Right ventricle myocardium inferior (tissue), 1 donor: ENCODE results near the gene POR. TPM values are rescaled to one million over a fixed set of nuclear protein-coding genes. Genes with fewer than 3 reads are reported as not detected.

ENCODE experiments used
- ATAC-seq: fragments of 200-7000 bp; cut with Tn5 transposase; one replicate; pipeline ENCODE4 v1.9.1; 2020; ENCODE audit warnings: mild to moderate bottlenecking, moderate library complexity
- DNase-seq: peaks from one replicate; pipeline ENCODE4 v3.0.0; 2021; ENCODE audit errors: missing footprints
- intact Hi-C: fragments of 100-400 bp; cut with DNase I; formaldehyde crosslinking; loops from one replicate; pipeline ENCODE4 v1.11.0; 2022
- total RNA-seq: library from RNA; stranded (reverse); fragmentation: NEBNext Ultra II Directional; extraction: Animal tissue kit (Norgen Biotek cat#: 25700); gene quantifications from one replicate; pipeline ENCODE4 v1.2.1, GENCODE V29; 2021
- donor health status: DM: no; HTN: yes; CAD: no; lungs with severe emphysema.

POR gene
- total RNA-seq, 1 donor from 2014 or later: 66.3 TPM

DNA sequence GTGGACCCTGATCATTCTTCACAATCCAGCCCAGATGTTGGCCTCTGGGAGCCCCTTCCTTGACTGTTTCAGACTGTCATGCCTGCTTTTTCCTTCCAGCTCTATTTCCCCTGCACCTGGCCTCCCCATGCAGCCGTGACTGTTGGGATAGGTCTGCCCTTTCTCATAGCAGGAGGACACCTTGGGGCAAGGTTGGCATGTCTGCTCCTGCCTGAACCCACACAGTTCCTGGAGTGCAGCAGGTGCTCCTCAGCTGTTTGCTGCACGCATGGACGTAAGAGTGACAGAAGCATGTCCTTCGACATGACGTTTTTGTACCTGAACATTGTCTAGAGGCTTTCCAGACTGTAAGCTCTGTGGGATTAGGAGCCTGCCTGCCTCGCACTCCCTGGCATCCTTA, 24.0 kb downstream of the POR start:
- ATAC-seq: no peak
- DNase-seq: no peak
- intact Hi-C loops: no loop called here

DNA sequence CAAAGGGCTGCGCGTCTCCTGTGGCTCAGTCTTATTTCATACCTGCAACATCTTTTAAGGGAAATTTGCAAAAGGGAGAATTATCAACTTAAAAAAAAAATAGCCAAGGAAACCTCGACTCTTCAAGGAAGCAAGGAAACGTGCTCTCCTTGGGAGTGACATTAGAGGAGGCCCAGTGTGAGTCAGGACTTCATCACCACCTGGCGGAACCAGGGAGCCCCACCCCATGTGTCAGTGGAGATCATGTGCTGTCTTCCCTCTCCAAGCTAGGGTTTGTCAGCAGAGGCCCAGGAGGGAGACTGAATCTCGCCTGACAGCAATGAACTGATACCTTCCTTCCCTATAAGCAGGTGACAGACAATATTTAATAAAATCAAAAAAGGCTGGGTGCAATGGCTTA, 28.9 kb downstream of the POR start:
- no peak for ATAC-seq
- no peak for DNase-seq
- intact Hi-C loops: no loop called here

DNA sequence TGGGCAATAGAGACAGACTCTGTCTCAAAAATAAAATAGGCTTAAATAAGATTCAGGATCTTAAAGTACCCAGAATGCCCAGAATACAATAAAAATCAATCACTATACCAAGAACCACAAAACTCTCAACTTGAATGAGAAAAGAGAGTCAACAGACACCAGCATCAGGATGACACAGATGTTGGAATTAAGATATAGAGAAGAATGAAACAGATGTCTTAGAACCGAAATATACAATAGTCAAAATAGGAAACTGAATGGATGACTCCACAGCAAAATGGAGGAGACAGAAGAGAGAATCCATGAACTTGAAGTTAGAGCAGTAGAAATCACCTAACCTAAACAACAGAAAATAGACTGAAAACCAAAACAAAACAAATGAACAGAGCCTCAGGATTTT, 29.6 kb downstream of the POR start:
- DNase-seq (no peak), ATAC-seq (no peak)
- intact Hi-C loops: no loop called here

DNA sequence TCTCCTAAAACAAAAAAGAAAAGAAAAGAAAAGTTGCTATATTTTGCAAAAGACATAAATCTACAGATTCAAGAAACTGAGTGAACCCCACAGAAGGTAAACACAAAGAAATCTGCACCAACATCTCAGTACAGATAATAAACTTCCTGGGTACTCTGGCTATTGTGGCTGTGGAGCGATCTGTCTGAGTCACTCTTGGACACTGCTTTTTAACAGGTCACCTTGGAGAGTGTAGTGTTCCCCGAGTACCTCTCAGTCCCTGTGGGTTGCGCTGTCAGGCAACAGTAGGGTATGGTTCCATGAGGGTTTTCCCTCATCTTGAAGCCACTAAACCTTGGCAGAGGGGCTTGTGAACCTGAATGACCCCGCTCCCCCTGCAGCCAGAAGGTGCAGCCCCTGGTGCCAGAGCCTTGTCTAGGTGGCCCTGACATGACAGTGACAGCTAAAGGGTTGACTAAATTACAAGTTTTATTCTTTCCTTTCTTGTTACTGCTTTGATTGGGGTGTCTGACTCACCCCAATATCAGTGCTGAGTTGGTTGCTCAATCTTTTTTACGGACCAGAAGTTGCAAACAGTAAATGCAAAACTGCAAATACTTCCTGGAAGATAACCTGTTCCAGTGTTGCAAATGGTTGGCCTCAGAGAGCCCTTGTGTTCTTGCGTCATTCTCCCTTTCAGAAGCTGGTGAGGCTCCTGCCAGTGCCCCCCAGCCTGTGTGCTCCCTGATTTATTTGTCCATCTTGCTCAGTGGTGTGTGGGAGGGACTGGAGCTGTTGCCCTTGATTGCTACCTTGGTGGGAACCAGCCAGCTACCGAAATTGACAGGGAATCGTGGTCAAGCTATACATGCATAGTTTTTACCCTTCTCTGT, 30.6 kb downstream of the POR start:
- DNase-seq (no peak), ATAC-seq (peak; percentile 80)
- intact Hi-C loops: no loop called here

DNA sequence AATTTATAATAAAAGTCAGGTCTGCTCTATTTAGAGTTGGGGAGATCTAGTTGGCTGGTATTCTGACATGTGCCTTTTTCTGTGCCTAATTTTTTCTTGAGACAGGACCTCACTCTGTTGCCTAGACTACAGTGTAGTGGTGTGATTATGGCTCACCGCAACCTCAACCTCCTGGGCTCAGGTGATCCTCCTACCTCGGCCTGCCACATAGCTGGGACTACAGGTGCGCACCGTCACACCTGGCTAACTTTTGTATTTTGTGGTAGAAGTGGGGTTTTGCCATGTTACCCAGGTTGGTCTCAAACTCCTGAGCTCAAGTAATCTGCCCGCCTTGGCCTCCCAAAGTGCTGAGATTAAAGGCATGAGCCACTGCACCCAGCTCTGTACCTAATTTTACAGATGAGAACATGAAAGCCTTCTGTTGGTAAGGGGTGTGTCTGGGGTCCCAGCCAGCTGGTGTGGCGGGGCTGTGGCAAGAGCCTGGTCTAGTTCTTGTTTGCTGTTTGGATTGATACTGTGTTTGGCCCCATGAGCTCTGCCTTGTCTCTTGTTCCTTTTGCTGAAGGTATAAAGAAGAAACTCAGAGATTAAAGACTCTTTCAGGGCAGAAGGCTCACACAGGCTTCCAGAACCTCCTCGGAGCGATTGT, 31.4 kb downstream of the POR start:
- ATAC-seq: no peak
- intact Hi-C loops: no loop called here
- DNase-seq: no peak

DNA sequence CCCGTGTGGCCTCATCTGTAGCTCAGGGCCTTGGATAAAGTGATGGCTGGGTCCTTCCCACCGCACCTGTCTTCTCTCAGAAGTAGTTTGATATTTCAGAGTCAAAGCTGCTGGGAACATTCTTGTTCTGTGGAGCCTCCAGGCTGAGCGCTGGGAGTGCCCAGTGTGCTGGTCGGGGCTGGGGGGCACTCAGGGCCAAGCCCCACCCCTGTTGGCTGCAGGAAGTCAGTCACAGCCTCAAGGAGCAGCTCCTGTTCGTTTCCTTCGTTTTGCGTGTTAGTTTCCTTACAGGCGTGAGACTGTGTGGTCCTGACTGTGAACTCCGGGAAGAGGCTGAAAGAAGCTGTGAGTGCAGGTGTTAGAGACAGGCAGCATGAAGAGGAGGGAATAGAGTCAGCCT, 33.2 kb downstream of the POR start:
- intact Hi-C loops: no loop called here
- no peak for DNase-seq
- no peak for ATAC-seq

DNA sequence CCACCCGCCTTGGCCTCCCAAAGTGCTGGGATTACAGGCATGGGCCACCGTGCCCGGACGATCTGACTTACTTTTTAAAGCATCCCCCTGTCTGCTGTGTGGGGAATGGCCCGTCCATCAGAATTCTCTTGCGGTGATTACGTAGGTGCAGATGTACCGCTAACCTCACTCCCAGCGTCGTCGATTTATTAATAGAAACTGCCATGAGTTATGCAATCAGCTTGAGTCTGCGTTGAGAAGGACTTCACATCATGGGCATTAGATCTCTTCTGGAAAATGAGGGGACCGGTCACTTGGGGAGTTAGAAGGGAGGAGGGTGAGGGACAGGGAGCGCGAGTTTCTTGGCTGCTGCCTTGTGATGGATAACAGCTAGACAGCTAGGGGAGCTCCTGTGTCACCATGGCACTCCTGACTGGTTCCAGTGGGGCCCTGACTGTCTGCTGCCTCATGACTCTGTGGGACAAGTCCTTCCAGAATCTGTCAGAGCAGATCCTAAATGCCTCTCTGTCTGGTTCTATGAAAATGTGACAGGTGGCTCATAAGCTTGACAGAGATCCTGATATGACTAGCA, 35.2 kb downstream of the POR start:
- intact Hi-C loops: loop anchor here (1.0 kb wide), 1 partner anchor 39 kb away; no protein-coding TSS in a partner anchor
- DNase-seq (no peak), ATAC-seq (peak; percentile 58)

DNA sequence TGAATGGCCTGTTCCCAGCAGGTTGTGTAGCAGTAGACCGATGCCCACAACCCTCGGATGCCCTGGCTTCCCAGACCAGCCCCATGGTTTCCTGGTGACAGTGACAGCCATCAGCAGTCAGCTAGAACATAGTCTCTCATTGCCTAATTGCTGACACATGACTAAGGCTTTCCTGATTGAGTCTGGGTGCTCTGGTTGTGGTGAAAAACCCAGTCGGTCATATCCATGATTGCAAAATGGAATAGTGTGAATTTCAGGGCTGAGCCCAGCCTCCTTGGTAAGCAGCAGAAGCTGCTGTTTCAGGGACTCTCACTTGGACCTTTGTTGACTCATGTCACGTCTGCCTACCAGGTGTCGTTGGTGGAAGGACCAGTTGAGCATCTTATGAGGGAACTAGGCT, 36.6 kb downstream of the POR start:
- intact Hi-C loops: no loop called here
- DNase-seq: no peak
- ATAC-seq: peak; percentile 66

DNA sequence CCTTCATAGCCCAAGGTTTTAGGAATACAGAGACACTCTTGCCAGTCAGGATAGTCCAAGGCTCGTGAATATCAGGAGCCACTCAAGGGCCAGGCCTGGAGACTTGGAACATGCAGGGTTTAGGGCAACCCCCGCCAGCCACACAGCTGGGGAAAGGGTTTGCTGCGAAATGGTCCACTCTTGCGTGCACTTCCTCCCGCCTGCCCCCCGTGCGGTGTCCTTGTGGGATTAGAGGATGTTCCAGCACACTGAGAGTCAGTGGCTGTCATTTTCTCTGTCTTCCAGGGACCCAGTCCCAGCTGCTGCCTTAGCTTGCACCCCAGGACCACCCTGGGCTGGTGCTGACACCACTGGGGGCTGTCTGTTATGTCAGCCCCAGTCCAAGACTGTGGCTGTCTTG, 38.5 kb downstream of the POR start:
- no peak for DNase-seq
- intact Hi-C loops: no loop called here

DNA sequence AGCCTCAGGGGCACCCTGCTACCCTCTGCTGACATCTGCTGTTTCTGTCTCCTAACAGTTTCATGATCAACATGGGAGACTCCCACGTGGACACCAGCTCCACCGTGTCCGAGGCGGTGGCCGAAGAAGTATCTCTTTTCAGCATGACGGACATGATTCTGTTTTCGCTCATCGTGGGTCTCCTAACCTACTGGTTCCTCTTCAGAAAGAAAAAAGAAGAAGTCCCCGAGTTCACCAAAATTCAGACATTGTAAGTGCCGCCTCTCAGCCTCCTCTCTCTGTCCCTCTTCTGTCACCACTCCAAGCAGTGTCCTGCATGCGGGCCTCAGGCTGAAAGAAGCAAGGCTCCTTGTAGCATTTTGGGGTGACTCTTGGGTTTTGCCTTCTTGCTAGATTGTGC, 39.0 kb downstream of the POR start:
- DNase-seq (no peak), ATAC-seq (no peak)
- intact Hi-C loops: no loop called here

More for the DNA sequence above, 38.5 kb downstream of the POR start:
- ATAC-seq: no peak

DNA sequence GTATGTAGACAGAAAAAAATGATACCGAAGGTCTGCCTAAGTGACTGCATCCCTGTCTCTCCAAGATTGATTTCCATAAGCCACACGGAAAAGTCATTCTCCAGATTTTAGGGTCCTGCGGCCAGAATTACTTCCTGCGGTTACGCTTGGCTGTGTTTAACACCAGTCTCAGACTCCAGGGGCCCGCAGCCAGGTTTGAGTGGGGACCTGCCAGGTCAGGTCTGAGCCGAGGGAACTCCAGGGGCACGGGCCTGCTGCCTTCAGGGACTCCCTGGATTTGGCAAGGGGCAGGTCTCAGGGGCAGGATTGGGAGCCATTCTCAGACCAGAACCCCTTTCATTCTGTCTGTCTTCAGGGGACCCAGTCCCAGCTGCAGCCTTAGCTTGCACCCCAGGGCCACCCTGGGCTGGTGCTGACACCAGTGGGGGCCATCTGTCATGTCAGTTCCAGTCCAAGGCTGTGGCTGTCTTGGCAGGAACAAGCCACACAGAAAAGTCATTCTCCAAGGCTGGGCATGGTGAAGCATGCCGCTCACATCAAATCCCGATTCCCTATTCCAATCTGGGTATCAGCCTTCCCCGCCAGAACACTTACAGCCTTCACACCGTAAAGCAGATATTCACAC, 40.5 kb downstream of the POR start:
- intact Hi-C loops: no loop called here

DNA sequence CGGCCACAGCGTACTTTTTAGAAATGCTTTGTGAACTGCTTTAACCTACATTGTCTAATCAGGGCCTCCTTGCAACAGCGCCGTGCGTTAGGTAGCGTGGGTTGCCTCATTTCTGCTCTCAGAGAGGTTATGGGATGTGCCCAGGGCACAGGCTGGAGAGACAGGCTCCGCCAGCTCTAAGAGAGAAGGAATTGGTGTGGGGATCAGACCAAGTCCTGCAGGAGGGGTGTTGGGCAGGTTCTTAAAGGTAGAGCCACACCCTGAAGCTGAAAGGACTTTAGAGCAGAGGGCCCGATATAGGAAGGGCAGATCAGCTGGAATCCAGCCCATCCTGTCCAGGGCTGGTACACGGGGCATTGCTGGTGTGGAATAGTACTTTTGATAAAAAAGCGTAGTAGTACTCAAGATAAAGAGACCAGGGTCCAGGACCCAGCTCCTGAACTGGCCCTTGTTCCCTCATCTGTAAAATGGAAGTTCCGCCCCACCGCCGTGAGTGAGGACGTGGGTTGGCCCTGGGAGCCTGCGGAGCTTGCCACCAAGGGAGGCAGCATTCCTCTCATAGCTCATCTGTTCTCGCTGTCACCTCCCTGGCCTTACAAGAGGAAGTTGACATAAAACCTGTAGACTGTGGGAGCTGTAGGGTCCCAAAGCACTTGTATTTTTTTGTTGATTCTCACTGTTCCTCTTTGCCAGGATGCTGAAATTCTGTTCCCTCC, 42.2 kb downstream of the POR start:
- intact Hi-C loops: no loop called here
- ATAC-seq (peak; percentile 20), DNase-seq (no peak)

More for the DNA sequence above, 40.5 kb downstream of the POR start:
- DNase-seq: no peak
- ATAC-seq: no peak

DNA sequence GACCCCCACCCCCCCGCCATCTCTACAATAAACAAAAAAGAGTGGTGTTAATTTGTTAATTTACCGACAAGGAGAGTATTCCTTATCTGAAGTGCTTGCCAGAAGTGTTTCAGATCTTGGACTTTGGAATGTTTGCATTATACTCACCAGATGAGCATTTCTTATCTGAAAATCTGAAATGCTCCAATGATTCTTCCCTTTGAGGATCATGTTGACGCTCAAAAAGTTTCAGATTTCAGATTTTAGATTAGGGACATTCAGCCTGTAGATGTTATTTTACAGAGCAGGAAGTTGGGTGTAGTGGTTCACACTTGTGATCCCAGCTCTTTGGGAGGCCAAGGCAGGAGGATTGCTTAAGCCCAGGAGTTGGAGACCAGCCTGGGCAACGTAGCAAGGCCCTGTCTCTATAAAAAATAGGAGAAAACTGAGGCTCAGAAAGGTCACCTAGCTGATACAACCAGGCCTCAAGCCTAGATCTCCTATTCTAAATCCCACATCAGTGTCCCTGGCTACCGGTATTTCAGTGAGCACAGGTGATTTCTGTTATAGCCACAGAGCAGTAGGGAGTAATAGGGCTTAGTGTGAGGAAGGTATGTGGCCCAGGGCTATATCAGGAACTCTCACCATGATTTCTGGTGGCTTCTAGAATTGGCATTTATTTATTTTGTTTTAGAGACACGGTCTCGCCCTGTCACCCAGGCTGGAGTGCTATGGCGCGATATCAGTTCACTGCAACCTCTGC, 44.0 kb downstream of the POR start:
- no peak for DNase-seq
- ATAC-seq: no peak
- intact Hi-C loops: no loop called here

DNA sequence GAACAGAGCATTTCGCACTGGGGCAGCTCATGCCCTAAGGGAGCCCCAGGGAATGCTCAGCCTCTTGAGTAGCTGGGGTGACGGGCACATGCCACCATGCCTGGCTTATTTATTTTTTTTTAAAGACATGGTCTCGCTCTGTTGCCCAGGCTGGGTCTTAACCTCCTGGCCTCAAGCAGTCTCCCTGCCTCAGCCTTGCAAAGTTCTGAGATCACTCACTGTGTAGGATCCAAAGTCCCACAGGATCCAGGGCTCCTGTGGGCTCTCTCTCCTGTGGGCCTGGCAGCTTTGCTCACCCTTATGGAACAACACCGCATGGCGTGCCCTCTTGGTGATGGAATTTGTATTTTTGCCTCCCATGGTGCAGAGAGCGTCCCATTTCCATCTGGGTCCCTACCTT, 45.4 kb downstream of the POR start:
- intact Hi-C loops: no loop called here
- no peak for ATAC-seq
- no peak for DNase-seq

DNA sequence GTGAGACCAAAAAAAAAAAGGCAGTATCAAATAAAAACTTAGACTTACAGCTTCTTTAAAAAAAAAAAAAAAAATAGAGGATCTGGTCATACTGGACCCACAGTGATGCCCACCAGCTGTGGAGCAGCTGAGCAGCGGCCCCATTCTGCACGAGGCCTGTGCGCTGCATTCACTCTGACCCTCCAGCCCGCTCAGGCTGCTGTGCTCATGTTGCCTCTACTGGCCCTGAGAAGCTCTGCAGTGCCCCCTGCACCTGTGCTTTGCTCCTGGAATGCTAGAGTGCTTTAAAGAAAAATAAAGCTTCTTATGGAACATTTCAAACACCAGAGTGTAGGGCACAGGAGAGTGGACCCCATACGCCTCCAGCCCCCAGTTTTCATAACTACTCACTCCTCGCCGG, 46.3 kb downstream of the POR start:
- DNase-seq (no peak), ATAC-seq (no peak)
- intact Hi-C loops: no loop called here

DNA sequence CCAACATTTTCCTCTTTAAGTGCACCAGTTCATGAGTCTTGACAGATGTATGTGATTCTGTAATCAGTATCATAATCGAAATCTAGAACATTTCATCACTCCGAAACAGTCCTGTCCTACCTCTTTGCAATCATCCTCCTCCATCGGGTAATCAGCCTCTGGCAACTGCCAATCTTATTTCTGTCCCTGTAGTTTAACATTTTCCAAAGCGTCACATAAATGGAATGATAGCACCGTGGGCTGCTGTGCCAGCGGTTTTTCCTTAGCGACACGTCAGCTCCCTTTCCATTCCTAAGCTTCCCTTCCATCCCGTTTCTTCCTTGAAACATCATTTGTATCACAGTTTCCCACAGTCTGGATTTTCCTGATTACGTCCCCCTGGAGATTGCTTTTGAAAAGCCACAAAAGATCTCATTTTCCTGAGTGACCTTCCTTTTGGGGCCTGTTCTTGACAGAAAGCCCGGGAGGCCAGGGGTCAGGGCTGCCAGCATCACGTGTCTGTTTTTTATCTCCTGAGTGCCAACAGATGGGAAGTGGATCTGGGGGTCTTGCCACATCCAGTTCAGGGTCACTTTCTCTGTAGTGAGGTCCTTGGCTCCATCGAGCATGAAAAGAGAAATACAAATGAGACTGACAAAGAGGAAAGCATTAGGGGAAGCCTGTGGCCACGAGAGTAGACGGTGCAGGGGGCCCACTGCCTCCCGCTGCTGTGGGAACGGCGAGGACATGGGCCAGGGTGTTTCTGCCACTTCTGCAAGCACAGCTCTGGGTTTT, 47.8 kb downstream of the POR start:
- intact Hi-C loops: loop anchor here (2.0 kb wide), 1 partner anchor 32 kb away; the partner anchor contains the start of gene TMEM120A

DNA sequence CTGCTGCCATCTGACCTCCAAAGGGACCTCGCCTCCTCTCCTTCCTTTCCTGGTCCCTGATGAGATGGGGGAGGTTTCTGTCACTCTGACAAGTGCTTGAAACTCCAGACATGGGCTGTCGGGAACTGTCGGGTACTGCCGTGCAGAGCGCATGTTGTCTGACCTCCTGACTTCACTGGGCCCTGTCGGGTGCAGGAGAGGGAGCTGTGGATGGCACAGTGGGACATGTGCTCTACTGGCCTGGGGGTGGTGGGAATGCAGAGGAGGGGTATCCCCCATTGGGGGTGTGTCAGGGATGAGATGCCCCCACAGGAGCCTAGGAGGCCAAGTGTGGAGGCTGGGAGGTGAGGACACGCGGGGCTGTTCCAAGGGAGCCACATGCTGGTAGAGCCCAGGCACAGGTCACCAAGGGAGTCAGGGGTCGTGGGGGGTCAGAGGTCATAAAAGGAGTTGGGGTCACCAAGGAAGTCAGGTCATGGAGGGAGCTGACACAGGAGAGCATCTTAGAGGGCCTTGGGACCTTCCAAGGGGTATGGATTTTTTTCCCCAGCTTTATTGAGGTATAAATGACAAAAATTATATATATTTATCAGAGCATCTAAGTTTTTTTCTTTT, 48.5 kb downstream of the POR start:
- intact Hi-C loops: loop anchor here (2.0 kb wide), 1 partner anchor 31 kb away; the partner anchor contains the start of gene TMEM120A
- peak; percentile 6 for ATAC-seq

More for the DNA sequence above, 47.8 kb downstream of the POR start:
- DNase-seq (peak; percentile 60), ATAC-seq (peak; percentile 9)

More for the DNA sequence above, 48.5 kb downstream of the POR start:
- peak; percentile 60 for DNase-seq
